ENCODE measurements around the gene RASL11A. TPM values are rescaled to one million over a fixed set of nuclear protein-coding genes. Genes with fewer than 3 reads are reported as not detected.

Gene RASL11A
- total RNA-seq, 1 experiment from 2014 or later, result 59.7 TPM

DNA sequence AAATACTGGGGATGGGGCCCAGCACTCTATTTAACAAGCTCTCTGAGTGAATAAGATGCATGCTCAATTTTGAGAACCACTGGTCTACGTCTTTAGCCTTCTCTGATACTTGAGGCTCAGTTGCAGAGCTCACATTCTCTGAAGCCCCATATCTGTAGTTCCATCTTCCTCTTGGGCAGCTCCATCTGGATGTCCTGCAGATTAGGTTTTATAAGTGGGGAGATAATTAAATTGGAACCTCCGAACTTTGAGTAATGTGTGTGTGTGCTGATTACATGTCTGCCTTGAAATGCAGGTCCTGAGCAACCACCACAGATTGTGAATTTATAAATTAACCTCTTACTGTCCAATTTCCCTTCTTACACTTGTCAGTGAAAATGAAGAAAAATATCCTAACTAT lies 7.2 kb upstream of the RASL11A start:
- H3K4me2 ChIP-seq (ENCODE audit: low read length), result no peak overlapping the region
- H4K20me1 ChIP-seq (ENCODE audit: low read length), result peaks cover 11% of the 10 kb centered on the region; the same call in 1 of the 2 replicates
- no peak overlapping the region for H3K27ac ChIP-seq (ENCODE audit: low read length)
- H3F3A ChIP-seq (ENCODE audit: low read length, unreplicated experiment), result peaks cover 4% of the 10 kb centered on the region
- no peaks in the 10 kb centered on the region for H3K27me3 ChIP-seq (ENCODE audit: low read length)
- no peak overlapping the region for H2AFZ ChIP-seq (ENCODE audit: low read length)
- no peaks in the 10 kb centered on the region for H3K9me3 ChIP-seq (ENCODE audit: low read length)
- BruUV-seq (replicated peaks), result no TSS peak
- CTCF ChIA-PET, result no interaction called here
- no peaks in the 10 kb centered on the region for H3K79me2 ChIP-seq (ENCODE audit: low read length)
- no peak for ATAC-seq
- H3K36me3 ChIP-seq (ENCODE audit: low read depth, low read length), result peaks cover 2% of the 10 kb centered on the region; the same call in 1 of the 2 replicates
- H3K9ac ChIP-seq (ENCODE audit: low read length), result no peak overlapping the region
- intact Hi-C loops (cut with micrococcal nuclease), result no loop called here
- TF ChIP-seq, protein P1, sequence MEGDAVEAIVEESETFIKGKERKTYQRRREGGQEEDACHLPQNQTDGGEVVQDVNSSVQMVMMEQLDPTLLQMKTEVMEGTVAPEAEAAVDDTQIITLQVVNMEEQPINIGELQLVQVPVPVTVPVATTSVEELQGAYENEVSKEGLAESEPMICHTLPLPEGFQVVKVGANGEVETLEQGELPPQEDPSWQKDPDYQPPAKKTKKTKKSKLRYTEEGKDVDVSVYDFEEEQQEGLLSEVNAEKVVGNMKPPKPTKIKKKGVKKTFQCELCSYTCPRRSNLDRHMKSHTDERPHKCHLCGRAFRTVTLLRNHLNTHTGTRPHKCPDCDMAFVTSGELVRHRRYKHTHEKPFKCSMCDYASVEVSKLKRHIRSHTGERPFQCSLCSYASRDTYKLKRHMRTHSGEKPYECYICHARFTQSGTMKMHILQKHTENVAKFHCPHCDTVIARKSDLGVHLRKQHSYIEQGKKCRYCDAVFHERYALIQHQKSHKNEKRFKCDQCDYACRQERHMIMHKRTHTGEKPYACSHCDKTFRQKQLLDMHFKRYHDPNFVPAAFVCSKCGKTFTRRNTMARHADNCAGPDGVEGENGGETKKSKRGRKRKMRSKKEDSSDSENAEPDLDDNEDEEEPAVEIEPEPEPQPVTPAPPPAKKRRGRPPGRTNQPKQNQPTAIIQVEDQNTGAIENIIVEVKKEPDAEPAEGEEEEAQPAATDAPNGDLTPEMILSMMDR (conservative IDR thresholded peaks at IDR 0.05; ENCODE audit: low read depth, low read length), result no peak
- TF ChIP-seq EZH2phosphoT487 (IDR thresholded peaks at IDR 0.05; ENCODE audit: borderline replicate concordance, low read length), result no peak
- TF ChIP-seq EZH2 (IDR thresholded peaks at IDR 0.05; ENCODE audit: low read length, unreplicated experiment), result no peak
- POLR2A ChIA-PET (ENCODE audit: unreplicated experiment), result interaction anchor here (0.6 kb wide), 1 partner anchor 111 kb away, joined by 4 read pairs; no protein-coding TSS in a partner anchor
- H3K4me3 ChIP-seq (ENCODE audit: low read length), result no peak overlapping the region
- no peak for DNase-seq
- no peaks in the 10 kb centered on the region for H3K9me2 ChIP-seq (replicated peaks; ENCODE audit: low read length)
- peaks cover 11% of the 10 kb centered on the region; the same call in 1 of the 2 replicates for H3K4me1 ChIP-seq (ENCODE audit: insufficient read depth, low read length)

DNA sequence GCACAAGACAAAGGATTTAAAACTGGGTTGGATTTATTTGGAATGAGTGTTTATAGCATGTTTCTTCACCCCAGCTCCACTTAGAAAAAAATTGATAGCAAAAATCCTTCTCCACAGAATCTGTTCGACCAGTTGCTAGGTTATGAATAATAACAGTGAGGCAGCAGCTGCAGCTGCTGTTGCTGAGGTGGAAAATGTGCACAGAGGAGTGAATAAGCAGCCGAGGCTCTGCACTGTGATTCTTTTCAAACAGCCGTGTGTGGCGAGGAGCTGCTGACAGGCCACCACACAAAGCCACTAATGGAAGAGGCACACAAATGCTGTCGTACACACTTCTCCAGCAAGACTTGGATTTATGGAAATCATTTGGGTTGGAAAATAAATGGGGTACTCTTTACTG lies 6.4 kb upstream of the RASL11A start:
- H3F3A ChIP-seq (ENCODE audit: low read length, unreplicated experiment), result peaks cover 4% of the 10 kb centered on the region
- H3K27me3 ChIP-seq (ENCODE audit: low read length), result no peaks in the 10 kb centered on the region
- DNase-seq (no peak), ATAC-seq (no peak)
- no peak for TF ChIP-seq EZH2phosphoT487 (IDR thresholded peaks at IDR 0.05; ENCODE audit: borderline replicate concordance, low read length)
- no peak for TF ChIP-seq EZH2 (IDR thresholded peaks at IDR 0.05; ENCODE audit: low read length, unreplicated experiment)
- TF ChIP-seq, protein P1 (conservative IDR thresholded peaks at IDR 0.05; ENCODE audit: low read depth, low read length), result no peak
- H2AFZ ChIP-seq (ENCODE audit: low read length), result no peak overlapping the region
- POLR2A ChIA-PET (ENCODE audit: unreplicated experiment), result interaction anchor here (0.9 kb wide), 1 partner anchor 308 kb away, joined by 8 read pairs; no protein-coding TSS in a partner anchor
- CTCF ChIA-PET, result no interaction called here
- no peaks in the 10 kb centered on the region; the same call in 1 of the 2 replicates for H3K36me3 ChIP-seq (ENCODE audit: low read depth, low read length)
- no peak overlapping the region for H3K9ac ChIP-seq (ENCODE audit: low read length)
- no peak overlapping the region for H3K27ac ChIP-seq (ENCODE audit: low read length)
- H3K4me1 ChIP-seq (ENCODE audit: insufficient read depth, low read length), result peaks cover 11% of the 10 kb centered on the region; the same call in 1 of the 2 replicates
- H3K79me2 ChIP-seq (ENCODE audit: low read length), result no peaks in the 10 kb centered on the region
- no peaks in the 10 kb centered on the region for H3K9me3 ChIP-seq (ENCODE audit: low read length)
- intact Hi-C loops (cut with micrococcal nuclease), result no loop called here
- H3K4me2 ChIP-seq (ENCODE audit: low read length), result no peak overlapping the region
- H4K20me1 ChIP-seq (ENCODE audit: low read length), result peaks cover 6% of the 10 kb centered on the region; the same call in 1 of the 2 replicates
- H3K9me2 ChIP-seq (replicated peaks; ENCODE audit: low read length), result no peaks in the 10 kb centered on the region
- no TSS peak for BruUV-seq (replicated peaks)
- no peak overlapping the region for H3K4me3 ChIP-seq (ENCODE audit: low read length)

DNA sequence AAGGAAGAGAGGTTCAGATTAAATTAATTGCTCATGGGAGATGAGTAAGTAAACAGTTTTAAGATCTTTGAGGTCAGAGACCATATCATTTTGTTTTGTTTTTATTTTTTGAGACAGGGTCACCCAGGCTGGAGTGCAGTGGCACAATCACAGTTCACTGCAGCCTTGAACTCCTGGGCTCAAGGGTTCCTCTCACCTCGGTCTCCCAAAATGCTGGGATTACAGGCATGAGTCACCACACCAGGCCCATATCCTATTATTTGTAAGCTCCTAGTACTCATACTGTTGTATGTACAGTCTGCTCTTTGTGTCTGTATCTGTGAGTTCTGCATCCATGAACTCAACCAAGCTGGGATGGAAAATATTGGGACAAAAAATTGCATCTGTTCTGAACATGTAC lies 6.0 kb upstream of the RASL11A start:
- Histone ChIP-seq H3K36me3 (ENCODE audit: low read depth, low read length) (no peaks in the 10 kb centered on the region), H2AFZ (ENCODE audit: low read length) (no peak overlapping the region), H4K20me1 (ENCODE audit: low read length) (peaks cover 2% of the 10 kb centered on the region; the same call in 1 of the 2 replicates), H3K9me3 (ENCODE audit: low read length) (no peaks in the 10 kb centered on the region), H3K27ac (ENCODE audit: low read length) (no peak overlapping the region), H3K4me2 (ENCODE audit: low read length) (no peak overlapping the region), H3K79me2 (ENCODE audit: low read length) (no peaks in the 10 kb centered on the region), H3K27me3 (ENCODE audit: low read length) (no peaks in the 10 kb centered on the region), H3K4me1 (ENCODE audit: insufficient read depth, low read length) (peaks cover 11% of the 10 kb centered on the region; the same call in 1 of the 2 replicates), H3F3A (ENCODE audit: low read length, unreplicated experiment) (peaks cover 4% of the 10 kb centered on the region), H3K4me3 (ENCODE audit: low read length) (no peak overlapping the region), H3K9ac (ENCODE audit: low read length) (no peak overlapping the region), H3K9me2 (replicated peaks; ENCODE audit: low read length) (no peaks in the 10 kb centered on the region)
- BruUV-seq (replicated peaks), result no TSS peak
- ATAC-seq, result 0 out of 2 replicates have a peak, but pooled peaks have one; percentile 8
- TF ChIP-seq EZH2phosphoT487 (IDR thresholded peaks at IDR 0.05; ENCODE audit: borderline replicate concordance, low read length) (no peak), EZH2 (IDR thresholded peaks at IDR 0.05; ENCODE audit: low read length, unreplicated experiment) (no peak)
- TF ChIP-seq, protein P1 (conservative IDR thresholded peaks at IDR 0.05; ENCODE audit: low read depth, low read length), result no peak
- intact Hi-C loops (cut with micrococcal nuclease), result no loop called here
- CTCF ChIA-PET, result no interaction called here
- no peak for DNase-seq
- POLR2A ChIA-PET (ENCODE audit: unreplicated experiment), result interaction anchor here (0.9 kb wide), 1 partner anchor 308 kb away, joined by 8 read pairs; no protein-coding TSS in a partner anchor
